Hematopoietic multipotent progenitor cell (in vitro differentiated cells): ENCODE data around the gene USH1G. TPM values are rescaled to one million over a fixed set of nuclear protein-coding genes. Genes with fewer than 3 reads are reported as not detected.
"Not testable (repeated sequence)": the region's sequence is repeated elsewhere in the genome, so short reads cannot be mapped to it uniquely, and the experiment has no call there.

ENCODE experiments used
- DNase-seq, 3 donors: peaks; one replicate each; pipeline ENCODE4 v3.0.0-alpha.2; 2011 to 2015; ENCODE audit warnings: low read depth in 2 of 3, low spot score in 2 of 3
- total RNA-seq: library from RNA; depleted of rRNA; stranded (reverse); fragments of >200 nt; gene quantifications from one replicate; pipeline ENCODE4 v1.2.3, GENCODE V29; 2012

USH1G gene
- total RNA-seq, result under 0.01 TPM

DNA sequence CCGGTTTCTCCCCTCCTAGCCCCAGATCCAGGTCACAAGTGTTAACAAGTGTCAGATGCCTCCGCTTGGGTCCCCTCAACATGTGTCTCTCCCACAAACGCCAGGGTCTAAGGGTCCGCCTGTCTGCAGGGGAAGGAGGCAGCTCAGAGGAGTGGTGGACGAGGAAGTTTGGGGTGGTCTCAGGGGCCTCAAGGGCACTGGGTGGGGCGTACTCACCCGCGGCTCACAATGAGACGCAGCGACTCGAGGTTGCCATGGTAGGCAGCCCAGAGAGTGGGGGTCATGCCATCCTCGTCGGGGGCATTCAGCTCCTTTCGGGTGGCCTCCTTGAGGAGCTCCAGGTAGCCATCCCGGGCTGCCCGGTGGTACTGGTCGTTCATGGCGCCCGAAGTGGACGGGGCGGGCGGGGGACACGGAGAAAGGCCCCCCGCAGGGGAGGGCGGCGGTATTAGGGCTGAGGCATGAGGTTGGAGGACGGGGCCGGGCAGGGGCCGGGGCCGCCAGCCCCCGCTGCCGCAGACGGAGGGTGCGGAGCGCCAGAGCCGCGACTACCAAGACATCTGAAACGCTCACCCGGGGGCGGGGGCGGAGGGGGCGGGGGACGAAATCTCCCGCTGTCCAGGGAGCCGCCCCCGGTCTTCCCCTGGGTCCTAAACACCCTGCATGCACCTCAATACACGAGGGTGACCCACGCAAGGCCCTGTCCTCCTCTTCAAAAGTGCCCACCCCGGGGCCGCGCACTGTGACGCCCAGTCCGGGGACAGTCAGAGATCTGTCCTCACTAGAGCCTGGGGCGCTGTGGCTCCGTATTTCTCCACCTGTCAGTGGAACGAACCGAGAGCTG, at the start of gene USH1G:
Gene USH1G (minus strand): TSS at position 562 of the 844 bp plus-strand sequence. CDS start 182 bp downstream, at position 380.
- DNase-seq, result peak in 1 of 3 donors; percentile 35

DNA sequence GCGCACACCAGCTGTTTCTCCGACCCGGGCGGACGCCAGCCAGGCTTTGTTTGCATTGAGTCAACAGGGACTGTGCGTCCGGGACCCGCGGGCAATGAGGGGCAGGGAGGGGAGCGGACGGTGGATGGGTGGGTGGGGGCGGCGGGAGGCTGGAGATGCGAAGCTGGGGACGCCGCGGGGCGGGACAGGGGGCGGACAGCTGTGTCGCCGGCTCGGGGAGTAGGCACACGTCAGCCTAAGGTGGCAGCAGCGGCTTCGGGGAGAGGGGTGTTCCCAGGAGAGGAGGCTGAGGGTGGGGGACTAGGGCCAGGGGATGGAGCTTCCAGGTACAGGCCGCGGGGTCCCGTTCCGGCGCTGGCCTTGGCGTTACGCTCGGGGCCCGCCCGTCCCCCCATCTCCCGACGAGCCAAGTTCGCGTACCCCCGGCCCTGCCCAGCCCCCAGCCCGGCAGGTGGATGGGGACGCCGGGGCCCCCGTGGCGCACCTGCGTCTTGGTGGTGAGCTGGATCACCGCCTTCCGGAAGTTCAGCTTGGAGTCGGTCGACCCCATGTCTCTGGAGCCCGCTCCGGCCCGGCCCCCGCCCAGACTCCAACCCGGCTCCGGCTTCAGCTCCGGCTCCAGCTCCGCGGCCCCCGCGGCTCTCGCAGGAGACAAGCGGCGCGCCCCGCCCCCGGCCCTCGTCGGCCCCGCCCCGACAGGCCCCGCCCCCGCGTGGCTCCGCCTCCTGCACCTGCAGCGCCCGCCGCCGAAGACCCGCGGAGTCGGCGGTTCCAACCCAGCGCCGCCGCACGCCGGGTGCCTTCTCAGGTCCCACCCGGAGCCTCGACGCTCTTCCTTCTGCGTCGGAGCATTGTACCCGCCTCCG, 49.3 kb upstream of the USH1G start, which contains the start of gene HID1:
Gene HID1 (minus strand): TSS at position 653 of the 866 bp plus-strand sequence. CDS start 103 bp downstream, at position 550.
- DNase-seq, result peak in 2 of 3 donors; percentile 64 to 71

DNA sequence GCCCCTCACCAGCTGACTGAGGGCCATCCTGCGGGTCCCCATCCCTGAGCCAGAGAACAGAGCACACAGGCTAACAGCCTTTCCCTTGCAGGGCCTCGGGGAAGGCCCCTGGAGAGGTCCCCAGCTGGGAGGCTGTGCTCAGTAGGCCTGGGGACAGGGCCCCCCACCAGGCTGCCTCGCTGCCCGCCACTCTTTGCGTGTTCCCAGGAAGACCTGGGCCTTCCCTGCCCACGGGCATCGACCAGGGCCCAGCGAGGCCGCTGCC, 48.7 kb upstream of the USH1G start:
- no peak for DNase-seq

DNA sequence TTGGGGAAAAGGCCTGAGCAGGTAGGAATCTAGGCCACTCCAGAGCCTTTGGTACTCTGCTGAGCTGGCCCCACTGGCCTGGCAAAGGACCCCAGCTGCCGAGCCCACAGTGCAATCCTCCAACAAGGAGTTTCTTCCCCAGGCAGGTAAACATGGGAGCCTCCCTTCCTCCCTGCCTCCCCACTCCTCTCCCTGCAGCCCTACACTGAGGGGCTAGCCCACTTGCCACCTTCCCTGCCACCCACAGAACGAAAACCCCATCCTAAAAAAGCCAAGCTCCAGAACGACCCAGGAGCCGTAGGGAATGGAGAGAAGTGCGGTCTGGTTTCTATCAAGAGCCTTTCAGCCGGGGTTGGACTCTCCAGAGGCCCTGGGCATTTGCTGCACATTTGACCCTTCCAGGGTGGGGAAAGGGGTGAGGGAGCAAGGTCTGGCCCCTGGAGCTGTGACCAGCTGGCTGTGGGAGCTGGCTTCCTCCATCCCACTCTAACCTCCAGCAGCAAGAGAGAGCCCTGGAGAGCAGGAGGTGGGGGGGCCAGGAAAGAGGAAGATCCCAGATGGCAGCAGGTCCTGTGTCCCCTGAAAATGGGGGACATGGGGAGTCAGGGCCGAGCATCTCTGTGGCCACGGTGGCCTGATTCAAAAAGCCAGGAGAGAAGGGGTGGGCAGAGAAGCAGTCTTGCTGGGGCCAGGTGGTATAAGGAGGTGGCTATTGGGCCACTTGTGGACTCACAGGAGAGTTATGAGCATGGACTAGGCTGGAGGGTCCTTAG, 48.2 kb upstream of the USH1G start:
- no peak for DNase-seq

DNA sequence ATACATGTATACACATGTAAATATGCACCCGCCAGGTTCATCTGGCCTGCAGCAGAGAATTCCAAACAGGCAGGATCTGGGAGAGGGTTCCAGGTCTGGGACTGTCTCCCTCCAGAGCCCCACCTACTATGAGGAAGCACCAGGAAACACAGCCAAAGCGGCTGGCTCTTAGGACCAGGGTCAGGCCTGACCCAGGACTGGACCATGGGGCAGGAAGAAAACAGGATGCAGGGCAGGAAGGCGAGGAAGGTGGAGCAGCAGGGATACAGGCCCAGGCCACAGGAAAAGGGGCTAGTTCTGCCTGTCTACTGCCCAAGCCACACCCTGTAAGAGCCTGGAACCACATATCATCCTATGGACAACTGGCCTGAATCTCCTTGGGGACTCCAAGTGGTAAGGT, 47.3 kb upstream of the USH1G start:
- no peak for DNase-seq

DNA sequence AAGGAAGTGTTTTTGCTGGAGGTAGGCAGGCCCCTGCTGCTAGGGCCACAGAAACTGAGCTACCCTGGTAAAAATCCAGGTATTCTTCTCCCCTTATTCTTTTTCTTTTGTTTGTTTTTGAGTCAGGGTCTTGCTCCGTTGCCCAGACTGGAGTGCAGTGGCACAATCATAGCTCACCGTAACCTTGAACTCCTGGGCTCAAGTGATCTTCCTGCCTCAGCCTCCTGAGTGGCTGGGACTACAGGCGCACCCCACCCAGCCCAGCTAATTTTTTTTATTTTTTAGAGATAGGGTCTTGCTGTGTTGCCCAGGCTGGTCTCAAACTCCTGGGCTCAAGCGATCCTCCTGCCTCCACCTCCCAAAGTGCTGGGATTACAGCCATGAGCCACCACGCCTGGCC, 46.4 kb upstream of the USH1G start:
- DNase-seq, result not testable (repeated sequence)

DNA sequence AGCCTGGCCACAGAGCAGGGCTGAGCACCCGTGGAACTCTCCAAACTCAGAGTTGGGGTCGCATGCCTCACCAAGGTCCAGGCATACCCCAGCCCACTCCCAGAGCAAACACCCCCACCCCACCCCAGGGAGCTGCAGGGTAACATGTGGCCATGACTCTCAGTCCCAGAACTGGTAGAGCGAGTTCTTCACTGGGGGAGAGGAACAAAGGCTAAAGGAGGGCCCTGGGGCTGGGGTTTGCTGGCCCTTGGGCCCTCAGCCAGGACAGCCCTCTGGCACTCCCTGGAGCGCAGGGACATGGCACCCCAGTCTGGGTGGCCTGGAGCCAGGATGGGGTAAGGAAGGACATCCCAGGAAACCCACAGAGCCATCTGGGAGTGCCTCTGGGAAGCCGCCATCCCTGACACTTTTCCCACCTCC, 45.3 kb upstream of the USH1G start:
- no peak for DNase-seq

DNA sequence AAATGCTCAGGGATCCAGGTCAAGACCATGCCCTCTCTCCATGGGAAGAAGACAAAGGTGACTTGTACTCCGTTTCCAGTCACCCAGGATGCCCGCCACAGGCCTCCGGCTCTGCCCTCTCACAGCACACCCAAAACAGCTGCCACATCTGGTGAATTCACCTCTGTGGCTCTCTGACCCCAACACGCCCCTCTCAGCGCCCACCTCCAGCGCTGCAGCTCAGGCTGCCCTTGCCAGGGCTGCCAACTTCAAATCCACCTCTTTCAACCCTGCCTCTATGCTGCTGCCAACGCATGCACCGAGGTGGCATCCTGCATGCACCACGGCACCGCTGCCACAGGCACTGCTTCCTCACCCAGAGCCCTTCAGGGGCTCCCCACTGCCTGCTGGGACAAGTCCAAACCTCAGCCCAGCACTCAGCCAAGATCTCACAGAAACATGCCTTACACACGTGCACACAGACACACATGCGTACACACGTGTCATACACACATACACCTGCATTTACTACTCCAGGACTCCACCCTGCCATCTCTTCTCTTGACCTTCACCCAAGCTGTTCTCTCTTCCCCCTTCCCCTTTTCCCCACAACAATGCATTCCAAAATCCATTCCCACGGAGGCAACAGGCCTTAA, 42.0 kb upstream of the USH1G start:
- no peak for DNase-seq

DNA sequence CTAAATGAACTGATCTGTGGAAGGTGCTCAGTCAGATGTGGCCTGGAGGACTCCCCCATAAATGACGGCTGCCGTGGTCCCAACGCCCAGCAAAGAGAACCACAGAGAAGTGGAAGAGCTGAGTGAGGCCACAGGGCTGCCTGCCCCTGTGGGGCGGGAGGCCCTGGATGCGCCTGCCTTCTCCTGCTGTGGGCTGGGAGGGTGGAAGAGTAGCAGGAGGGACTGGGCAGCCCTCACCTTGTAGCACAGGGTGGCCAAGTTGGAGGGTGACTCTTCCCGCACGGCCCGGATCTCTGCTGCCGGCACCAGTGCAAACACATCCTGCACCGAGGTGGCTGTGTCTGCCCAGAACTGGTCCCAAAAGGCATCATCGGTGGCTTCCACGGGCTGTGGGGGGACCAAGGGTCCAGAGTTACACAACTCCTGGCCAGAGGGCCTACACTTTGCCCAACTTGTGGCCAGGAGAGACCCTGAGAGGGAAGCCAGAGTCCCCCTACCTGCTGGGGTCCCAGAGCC, 41.2 kb upstream of the USH1G start:
- no peak for DNase-seq

DNA sequence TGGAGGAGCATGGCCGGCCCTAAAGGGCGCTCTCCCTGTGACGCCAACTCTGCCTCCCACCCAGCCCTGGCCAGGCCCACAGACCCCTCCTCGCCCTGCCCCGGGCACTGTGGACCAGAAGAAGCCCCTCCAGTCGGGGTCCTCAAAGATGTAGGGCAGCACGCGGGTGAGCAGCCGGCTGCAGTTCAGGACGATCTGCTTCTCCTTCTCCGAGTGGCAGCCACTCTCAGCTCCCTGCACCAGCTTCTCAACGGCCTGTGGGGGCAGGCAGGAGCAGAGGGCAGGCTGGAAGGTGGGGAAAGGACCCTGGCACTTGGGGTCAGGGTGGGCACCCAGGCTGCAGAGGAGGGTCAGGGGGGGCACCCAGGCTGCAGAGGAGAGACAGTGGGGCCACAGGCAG, 40.6 kb upstream of the USH1G start:
- no peak for DNase-seq

DNA sequence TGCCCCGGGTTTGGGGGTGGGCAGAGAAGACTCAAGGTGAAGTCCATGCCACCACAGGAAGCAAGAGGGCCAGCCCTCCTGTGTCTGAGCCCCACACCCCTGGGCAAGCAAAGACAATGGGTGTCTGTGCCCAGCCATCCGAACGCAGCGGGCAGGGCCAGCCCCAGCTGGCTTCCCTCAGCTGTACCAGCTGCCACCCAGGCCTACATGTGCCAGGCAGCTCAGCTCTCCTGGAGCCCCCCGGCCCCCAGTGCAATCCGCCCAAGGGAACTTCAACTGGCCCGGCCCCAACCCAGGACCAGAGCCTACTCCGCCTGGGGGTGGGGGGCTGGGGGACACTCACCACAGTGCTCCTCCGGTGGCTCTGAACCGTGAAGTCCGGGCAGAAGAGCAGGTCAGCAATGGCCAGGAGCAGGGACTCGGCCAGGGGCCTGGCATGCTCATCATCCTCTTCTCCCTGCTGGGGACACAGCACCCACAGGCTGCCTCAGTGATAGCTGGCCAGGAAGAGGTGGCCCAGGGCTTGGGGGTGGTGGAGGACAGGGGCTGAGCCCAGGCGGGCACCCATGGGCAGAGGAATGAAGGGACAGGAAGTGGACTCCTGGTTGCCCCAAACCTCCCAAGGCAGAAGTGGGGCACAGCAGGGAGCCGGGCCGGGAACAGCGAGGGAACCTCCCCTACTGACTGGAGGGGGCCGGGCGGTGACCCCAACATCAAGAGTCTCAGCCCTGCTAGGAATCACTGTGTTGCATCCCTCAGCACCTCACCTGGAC, 39.8 kb upstream of the USH1G start:
- no peak for DNase-seq

DNA sequence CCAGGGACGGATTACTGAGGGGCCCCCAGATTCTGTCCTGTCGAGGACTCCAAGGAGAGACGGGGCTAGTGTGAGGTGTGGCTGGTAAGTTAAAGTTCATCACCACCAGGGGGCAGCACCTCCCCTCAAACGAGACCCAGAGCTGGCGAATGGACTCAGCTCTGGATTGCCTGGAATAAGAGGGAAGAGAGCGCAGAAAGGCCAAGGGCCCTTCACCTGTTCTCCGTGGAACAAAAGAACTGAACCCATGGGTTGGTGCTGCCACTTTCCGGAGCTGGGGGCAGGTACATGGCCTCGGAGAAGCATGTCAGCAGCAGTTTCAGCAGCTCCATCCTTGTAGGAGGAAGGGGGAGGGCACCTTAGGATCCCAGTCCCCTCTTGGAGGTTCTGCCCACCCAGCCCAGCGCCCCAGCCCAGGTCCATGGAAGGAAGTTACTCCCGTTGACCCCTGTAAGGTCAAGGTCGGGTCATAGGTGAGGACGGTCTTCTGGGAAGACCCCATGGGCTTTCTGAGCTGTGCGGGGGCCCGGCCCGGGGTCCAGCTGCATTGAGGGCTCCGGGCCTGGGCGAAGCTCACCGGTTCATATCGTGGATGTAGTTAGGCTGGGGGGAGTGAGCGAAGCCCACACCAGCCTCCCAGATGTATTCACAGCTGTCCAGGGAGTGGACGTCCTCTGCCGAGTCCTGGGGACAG, 38.7 kb upstream of the USH1G start:
- peak; percentile 70 to 86 (median 77) for DNase-seq

DNA sequence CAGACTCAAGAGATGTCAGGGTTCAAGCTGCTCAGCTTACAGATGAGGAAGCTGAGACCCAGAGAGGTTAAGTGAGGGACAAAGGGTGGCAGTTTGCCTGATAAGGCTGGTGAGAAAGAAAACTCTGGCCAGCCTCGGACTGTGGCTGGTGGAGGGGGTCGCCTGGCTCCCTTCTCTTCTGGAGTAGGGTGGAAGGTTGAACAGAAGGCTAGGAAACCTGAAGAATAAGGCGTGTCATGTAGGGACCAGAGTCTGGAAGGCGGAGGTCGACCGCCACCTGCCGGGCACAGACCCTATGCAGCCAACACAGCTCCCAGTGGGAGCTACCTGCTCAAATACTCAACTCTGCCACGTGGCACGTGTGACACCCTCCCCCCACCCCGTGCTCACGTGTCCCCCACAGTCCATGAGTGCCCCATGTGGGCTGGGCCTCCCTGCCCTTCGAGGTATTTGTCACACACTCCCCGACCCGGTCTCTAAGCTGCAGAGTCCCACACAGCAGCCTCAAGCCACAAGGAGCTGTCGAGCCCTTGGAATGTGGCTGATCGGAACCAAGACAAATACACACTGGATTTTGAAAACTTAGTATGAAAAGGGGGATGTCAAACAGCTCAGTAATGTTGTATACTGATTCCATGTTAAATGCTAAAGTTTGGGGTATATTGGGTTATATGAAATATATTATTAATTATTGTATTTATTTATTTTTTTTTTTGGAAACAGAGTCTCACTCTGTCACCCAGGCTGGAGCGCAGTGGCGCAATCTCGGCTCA, 37.7 kb upstream of the USH1G start:
- DNase-seq, result peak in 2 of 3 donors; percentile 70 to 73

DNA sequence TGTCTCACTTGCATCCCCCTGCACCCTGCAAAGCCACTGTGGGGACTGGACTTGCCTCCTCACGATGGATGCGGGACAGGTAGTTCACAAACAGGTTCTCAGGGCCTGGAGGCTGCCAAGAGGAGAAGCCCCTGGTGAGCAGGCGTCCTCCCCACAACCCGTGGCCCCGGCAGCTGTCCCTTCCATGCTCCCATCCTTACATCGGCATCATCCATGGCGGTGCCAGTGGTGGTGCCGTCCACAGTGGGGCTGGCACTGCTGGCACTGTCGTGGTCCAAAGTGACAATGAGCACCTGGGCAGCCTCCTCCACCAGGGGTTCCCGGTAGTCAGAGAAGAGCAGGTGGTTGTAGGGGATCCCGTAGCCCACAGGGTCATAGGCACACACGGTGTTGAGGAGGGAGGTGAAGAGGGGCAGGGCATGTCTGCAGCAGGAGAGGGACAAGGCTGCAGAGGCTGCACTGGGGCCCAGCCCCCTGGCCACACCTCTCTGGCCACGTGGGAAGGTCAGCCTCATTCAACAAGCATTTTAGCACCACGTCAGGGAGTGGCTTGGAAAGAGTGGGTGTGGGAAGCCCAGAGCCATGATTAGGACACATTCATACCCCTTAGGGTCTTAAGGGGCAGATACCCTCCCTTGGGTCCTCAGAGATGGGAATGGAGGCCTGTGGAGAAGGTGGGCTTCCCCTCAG, 36.9 kb upstream of the USH1G start:
- DNase-seq, result no peak

DNA sequence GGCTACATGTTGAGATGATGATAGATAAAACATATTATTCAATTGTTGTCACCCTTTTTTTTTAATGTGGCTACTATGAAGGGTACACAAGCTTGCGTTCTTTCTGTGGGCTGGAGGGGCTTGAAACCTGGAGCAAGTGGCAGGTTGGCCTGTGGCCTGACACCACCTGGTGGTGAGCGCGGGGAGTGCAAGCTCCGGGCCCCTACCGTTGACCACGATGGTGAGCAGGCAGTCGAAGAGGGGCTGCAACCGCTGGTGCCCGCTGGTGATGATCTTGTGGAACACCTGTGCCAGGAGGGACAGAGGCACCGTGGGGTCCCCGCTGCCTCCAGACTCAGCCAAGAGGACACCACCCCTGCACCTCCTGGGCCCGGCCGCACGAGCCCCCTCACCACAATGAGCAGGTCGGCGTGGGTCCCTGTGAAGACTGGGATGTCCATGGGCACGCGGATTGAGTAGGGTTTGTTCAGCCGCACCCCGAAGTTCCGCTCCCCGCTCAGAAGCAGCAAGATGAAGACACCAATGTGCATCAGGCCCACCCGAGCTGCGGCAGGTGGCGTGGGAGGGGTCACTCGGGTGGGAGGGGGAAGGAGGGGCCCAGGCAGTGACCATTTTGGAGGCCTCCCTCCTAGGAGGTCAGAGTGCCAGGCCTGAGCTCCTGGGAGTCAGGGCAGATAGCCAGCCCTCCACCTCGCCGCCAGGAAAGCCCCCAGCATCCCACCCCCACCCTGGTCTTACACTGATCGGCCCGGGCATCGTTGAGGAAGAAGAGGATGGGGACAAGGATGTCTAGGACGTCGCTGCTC, 35.1 kb upstream of the USH1G start:
- peak in 2 of 3 donors; percentile 60 to 77 for DNase-seq

DNA sequence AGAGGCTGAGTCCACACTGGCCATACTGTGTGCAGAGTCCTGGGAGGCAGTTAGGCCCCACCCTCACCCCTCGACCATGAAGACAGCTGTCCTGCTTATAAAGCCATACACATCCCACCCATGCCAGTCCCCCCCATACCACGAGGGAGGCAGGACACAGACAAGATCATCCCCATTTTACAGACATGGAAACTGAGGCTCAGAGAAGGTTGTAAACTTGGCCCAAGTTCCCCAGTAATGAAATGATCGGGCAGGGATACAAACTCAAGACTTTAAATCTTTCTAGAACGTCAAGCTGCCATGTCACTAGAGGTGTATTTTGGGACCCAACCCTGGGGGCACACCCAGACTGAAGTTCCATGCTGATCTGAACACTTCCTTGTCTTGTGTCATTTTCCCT, 33.0 kb upstream of the USH1G start:
- DNase-seq, result no peak
